ENCODE data around the gene CD8B2.

GRCh38 chr2:106561803-106562202 lies 74.6 kb downstream of the CD8B2 start:
- TF ChIP-seq ZFPM2 (CRISPR knock-in tag; IDR thresholded peaks at IDR 0.05) (no peak), NFE2 (IDR thresholded peaks at IDR 0.05; ENCODE audit: low read depth) (no peak), SIRT6 (IDR thresholded peaks at IDR 0.05; ENCODE audit: low read depth, low read length) (no peak), TCF15 (CRISPR knock-in tag; IDR thresholded peaks at IDR 0.05) (no peak), TARDBP (IDR thresholded peaks at IDR 0.05) (no peak), BRCA1 (IDR thresholded peaks at IDR 0.05) (no peak), BRCA1 (CRISPR knock-in tag; IDR thresholded peaks at IDR 0.05) (no peak), RFX5 (IDR thresholded peaks at IDR 0.05; ENCODE audit: low read depth, low read length) (no peak), ZNF57 (CRISPR knock-in tag; IDR thresholded peaks at IDR 0.05) (no peak)
- TF ChIP-seq, protein P1, sequence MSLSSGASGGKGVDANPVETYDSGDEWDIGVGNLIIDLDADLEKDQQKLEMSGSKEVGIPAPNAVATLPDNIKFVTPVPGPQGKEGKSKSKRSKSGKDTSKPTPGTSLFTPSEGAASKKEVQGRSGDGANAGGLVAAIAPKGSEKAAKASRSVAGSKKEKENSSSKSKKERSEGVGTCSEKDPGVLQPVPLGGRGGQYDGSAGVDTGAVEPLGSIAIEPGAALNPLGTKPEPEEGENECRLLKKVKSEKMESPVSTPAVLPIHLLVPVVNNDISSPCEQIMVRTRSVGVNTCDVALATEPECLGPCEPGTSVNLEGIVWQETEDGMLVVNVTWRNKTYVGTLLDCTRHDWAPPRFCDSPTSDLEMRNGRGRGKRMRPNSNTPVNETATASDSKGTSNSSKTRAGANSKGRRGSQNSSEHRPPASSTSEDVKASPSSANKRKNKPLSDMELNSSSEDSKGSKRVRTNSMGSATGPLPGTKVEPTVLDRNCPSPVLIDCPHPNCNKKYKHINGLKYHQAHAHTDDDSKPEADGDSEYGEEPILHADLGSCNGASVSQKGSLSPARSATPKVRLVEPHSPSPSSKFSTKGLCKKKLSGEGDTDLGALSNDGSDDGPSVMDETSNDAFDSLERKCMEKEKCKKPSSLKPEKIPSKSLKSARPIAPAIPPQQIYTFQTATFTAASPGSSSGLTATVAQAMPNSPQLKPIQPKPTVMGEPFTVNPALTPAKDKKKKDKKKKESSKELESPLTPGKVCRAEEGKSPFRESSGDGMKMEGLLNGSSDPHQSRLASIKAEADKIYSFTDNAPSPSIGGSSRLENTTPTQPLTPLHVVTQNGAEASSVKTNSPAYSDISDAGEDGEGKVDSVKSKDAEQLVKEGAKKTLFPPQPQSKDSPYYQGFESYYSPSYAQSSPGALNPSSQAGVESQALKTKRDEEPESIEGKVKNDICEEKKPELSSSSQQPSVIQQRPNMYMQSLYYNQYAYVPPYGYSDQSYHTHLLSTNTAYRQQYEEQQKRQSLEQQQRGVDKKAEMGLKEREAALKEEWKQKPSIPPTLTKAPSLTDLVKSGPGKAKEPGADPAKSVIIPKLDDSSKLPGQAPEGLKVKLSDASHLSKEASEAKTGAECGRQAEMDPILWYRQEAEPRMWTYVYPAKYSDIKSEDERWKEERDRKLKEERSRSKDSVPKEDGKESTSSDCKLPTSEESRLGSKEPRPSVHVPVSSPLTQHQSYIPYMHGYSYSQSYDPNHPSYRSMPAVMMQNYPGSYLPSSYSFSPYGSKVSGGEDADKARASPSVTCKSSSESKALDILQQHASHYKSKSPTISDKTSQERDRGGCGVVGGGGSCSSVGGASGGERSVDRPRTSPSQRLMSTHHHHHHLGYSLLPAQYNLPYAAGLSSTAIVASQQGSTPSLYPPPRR (CRISPR knock-in tag; IDR thresholded peaks at IDR 0.05; ENCODE audit: borderline replicate concordance) = no peak
- TF ChIP-seq, protein P2, sequence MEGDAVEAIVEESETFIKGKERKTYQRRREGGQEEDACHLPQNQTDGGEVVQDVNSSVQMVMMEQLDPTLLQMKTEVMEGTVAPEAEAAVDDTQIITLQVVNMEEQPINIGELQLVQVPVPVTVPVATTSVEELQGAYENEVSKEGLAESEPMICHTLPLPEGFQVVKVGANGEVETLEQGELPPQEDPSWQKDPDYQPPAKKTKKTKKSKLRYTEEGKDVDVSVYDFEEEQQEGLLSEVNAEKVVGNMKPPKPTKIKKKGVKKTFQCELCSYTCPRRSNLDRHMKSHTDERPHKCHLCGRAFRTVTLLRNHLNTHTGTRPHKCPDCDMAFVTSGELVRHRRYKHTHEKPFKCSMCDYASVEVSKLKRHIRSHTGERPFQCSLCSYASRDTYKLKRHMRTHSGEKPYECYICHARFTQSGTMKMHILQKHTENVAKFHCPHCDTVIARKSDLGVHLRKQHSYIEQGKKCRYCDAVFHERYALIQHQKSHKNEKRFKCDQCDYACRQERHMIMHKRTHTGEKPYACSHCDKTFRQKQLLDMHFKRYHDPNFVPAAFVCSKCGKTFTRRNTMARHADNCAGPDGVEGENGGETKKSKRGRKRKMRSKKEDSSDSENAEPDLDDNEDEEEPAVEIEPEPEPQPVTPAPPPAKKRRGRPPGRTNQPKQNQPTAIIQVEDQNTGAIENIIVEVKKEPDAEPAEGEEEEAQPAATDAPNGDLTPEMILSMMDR (IDR thresholded peaks at IDR 0.05 in 2 of 3, conservative IDR thresholded peaks at IDR 0.05 in 1 of 3; ENCODE audit: insufficient read depth in 2 of 3, low read depth in 1 of 3, low read length in 3 of 3) = no peak
- TF ChIP-seq, protein P3, sequence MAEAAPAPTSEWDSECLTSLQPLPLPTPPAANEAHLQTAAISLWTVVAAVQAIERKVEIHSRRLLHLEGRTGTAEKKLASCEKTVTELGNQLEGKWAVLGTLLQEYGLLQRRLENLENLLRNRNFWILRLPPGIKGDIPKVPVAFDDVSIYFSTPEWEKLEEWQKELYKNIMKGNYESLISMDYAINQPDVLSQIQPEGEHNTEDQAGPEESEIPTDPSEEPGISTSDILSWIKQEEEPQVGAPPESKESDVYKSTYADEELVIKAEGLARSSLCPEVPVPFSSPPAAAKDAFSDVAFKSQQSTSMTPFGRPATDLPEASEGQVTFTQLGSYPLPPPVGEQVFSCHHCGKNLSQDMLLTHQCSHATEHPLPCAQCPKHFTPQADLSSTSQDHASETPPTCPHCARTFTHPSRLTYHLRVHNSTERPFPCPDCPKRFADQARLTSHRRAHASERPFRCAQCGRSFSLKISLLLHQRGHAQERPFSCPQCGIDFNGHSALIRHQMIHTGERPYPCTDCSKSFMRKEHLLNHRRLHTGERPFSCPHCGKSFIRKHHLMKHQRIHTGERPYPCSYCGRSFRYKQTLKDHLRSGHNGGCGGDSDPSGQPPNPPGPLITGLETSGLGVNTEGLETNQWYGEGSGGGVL (CRISPR knock-in tag; IDR thresholded peaks at IDR 0.05) = no peak

Measured in K562 (cell line).